ENCODE measurements around the gene ANKRD16.

- TF ChIP-seq, protein P1, sequence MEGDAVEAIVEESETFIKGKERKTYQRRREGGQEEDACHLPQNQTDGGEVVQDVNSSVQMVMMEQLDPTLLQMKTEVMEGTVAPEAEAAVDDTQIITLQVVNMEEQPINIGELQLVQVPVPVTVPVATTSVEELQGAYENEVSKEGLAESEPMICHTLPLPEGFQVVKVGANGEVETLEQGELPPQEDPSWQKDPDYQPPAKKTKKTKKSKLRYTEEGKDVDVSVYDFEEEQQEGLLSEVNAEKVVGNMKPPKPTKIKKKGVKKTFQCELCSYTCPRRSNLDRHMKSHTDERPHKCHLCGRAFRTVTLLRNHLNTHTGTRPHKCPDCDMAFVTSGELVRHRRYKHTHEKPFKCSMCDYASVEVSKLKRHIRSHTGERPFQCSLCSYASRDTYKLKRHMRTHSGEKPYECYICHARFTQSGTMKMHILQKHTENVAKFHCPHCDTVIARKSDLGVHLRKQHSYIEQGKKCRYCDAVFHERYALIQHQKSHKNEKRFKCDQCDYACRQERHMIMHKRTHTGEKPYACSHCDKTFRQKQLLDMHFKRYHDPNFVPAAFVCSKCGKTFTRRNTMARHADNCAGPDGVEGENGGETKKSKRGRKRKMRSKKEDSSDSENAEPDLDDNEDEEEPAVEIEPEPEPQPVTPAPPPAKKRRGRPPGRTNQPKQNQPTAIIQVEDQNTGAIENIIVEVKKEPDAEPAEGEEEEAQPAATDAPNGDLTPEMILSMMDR (IDR thresholded peaks at IDR 0.05) = no peak
- TF ChIP-seq EP300 (IDR thresholded peaks at IDR 0.05) = no peak
- TF ChIP-seq POLR2AphosphoS5 (IDR thresholded peaks at IDR 0.05) = no peak
These were observed 61.0 kb downstream of the ANKRD16 start for GRCh38 chr10:5828725-5829124.
